ENCODE data around the gene RP2. TPM values are rescaled to one million over a fixed set of nuclear protein-coding genes. Genes with fewer than 3 reads are reported as not detected.

Gene RP2
- total and polyA plus RNA-seq, 10 donors, result 6.8 to 26.5 (median 18.0) TPM

DNA sequence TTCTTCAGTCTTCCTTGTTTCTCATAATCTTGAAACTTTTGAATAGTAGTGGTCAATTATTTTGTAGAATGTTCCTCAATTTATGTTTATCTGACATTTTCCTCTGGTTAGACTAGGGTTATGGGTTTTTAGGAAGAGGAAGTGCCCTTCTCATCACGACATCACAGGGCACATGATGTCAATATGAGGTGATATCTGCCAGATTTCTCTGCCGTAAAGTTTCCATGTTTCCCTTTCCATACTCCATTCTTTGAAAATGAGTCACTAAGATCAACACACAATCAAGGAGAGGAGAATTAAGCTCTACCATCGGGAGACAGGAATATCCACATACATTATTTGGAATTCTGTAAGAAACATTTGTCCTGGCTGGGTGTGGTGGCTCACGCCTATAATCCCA is 28.4 kb downstream of the RP2 start:
- H3K27me3 ChIP-seq (replicated peaks in 1 of 7), result no peaks in the 10 kb centered on the region
- intact Hi-C loops (cut with DNase I; ENCODE audit: low total_unique reads), result no loop called here
- H3K4me3 ChIP-seq, result no peak overlapping the region
- H3K36me3 ChIP-seq, result peaks cover 0 to 72% (median 0%) of the 10 kb centered on the region in 6 donors
- no peaks in the 10 kb centered on the region for H3K4me1 ChIP-seq
- H3K27ac ChIP-seq, result peak overlapping the region in 2 of 8 donors; percentile 13 to 40
- DNase-seq, result no peak
- WGBS, 5 donors, result 68 to 88% (median 70%) methylated on average over 4 of the region's 4 CpGs
- TF ChIP-seq POLR2A (IDR thresholded peaks at IDR 0.05) (no peak), POLR2AphosphoS5 (IDR thresholded peaks at IDR 0.05) (no peak)
- TF ChIP-seq, protein P1, sequence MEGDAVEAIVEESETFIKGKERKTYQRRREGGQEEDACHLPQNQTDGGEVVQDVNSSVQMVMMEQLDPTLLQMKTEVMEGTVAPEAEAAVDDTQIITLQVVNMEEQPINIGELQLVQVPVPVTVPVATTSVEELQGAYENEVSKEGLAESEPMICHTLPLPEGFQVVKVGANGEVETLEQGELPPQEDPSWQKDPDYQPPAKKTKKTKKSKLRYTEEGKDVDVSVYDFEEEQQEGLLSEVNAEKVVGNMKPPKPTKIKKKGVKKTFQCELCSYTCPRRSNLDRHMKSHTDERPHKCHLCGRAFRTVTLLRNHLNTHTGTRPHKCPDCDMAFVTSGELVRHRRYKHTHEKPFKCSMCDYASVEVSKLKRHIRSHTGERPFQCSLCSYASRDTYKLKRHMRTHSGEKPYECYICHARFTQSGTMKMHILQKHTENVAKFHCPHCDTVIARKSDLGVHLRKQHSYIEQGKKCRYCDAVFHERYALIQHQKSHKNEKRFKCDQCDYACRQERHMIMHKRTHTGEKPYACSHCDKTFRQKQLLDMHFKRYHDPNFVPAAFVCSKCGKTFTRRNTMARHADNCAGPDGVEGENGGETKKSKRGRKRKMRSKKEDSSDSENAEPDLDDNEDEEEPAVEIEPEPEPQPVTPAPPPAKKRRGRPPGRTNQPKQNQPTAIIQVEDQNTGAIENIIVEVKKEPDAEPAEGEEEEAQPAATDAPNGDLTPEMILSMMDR (IDR thresholded peaks at IDR 0.05 in 8 of 11, conservative IDR thresholded peaks at IDR 0.05 in 3 of 11), result no peak
- H3K9me3 ChIP-seq, result no peaks in the 10 kb centered on the region

DNA sequence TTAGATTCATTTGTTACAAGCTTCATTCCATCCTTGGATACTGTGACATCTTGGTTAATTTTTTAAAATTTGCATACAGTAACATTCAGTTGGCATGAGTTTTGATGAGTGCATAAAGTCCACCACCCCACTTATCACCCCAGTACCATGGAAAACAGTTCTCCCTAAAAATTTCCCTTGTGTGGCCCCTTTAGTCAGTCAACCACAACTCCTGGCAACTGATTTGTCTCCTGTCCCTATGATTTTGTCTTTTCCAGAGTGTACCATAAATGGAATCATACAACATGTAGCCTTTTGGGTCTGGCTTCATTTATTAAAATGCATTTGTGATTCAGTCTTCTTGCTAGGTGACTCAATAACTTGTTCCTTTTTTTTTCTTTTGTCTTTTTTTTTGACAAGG is 29.9 kb downstream of the RP2 start:
- Histone ChIP-seq H3K9me3 (no peaks in the 10 kb centered on the region), H3K27ac (no peak overlapping the region), H3K27me3 (replicated peaks in 1 of 7) (no peaks in the 10 kb centered on the region), H3K4me3 (no peak overlapping the region), H3K4me1 (no peaks in the 10 kb centered on the region), H3K36me3 (peaks cover 0 to 59% (median 0%) of the 10 kb centered on the region in 6 donors)
- no peak for DNase-seq
- intact Hi-C loops (cut with DNase I; ENCODE audit: low total_unique reads), result no loop called here
- TF ChIP-seq, protein P1 (IDR thresholded peaks at IDR 0.05 in 8 of 11, conservative IDR thresholded peaks at IDR 0.05 in 3 of 11), result no peak
- TF ChIP-seq POLR2AphosphoS5 (IDR thresholded peaks at IDR 0.05) (no peak), POLR2A (IDR thresholded peaks at IDR 0.05) (no peak)

DNA sequence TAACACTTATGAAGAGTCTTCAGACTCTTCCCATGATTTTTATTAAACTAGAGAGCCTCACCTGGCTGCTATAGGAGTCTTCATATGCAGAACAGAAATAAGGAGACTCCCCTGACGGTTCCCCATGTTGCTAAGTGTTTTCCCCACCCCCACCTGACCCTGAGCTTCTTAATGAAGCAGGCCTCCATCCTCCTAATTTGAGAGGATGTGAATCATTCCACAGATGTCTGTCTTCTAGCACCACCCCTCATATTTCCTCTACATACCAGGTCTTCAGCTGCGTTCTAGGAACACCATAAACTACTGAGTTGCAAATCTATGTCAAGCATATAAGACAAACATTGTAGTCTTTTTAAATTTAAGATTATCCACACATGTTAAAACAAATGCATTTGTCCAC is 36.9 kb downstream of the RP2 start:
- intact Hi-C loops (cut with DNase I; ENCODE audit: low total_unique reads), result no loop called here
- WGBS, 5 donors, result 41 to 61% (median 45%) methylated on average over 2 of the region's 2 CpGs
- TF ChIP-seq POLR2A (IDR thresholded peaks at IDR 0.05) (no peak), POLR2AphosphoS5 (IDR thresholded peaks at IDR 0.05) (no peak)
- TF ChIP-seq, protein P1 (IDR thresholded peaks at IDR 0.05 in 8 of 11, conservative IDR thresholded peaks at IDR 0.05 in 3 of 11), result no peak
- Histone ChIP-seq H3K27ac (no peak overlapping the region), H3K36me3 (peaks cover 0 to 17% (median 0%) of the 10 kb centered on the region in 6 donors), H3K4me1 (no peaks in the 10 kb centered on the region), H3K27me3 (replicated peaks in 1 of 7) (no peaks in the 10 kb centered on the region), H3K9me3 (no peaks in the 10 kb centered on the region), H3K4me3 (no peak overlapping the region)
- DNase-seq, result no peak

DNA sequence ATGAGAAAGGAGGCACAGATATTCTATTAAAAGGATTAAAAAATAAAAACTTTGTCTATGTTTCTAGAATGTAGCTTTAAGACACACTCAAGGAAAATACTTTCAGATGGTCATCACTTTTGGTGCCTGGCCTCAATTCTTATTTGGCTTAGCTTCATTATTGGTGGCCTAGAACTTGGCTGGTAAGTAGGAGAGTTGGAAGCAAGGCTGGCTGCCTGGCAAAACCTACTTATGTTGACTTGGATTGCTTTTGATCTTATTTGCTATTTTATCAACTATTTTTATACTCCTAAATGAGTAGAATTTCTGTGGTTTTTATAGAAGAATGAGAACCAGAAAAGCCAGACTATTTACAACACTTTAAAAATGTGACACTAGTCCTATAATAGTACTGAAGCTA is 40.1 kb downstream of the RP2 start:
- no peaks in the 10 kb centered on the region for H3K4me1 ChIP-seq
- H3K27ac ChIP-seq, result no peak overlapping the region
- TF ChIP-seq POLR2AphosphoS5 (IDR thresholded peaks at IDR 0.05) (no peak), POLR2A (IDR thresholded peaks at IDR 0.05) (no peak)
- TF ChIP-seq, protein P1 (IDR thresholded peaks at IDR 0.05 in 8 of 11, conservative IDR thresholded peaks at IDR 0.05 in 3 of 11), result no peak
- no peak overlapping the region for H3K4me3 ChIP-seq
- H3K27me3 ChIP-seq (replicated peaks in 1 of 7), result no peaks in the 10 kb centered on the region
- peaks cover 0 to 27% (median 2%) of the 10 kb centered on the region in 6 donors for H3K36me3 ChIP-seq
- intact Hi-C loops (cut with DNase I; ENCODE audit: low total_unique reads), result no loop called here
- no peaks in the 10 kb centered on the region for H3K9me3 ChIP-seq
- DNase-seq, result no peak
